Dedifferentiated amniotic fluid mesenchymal stem cell (primary cell): ENCODE results near the gene PPP4R2.
"Not testable (repeated sequence)": the region's sequence is repeated elsewhere in the genome, so short reads cannot be mapped to it uniquely, and the experiment has no call there.

Source experiments
- DNase-seq: peaks from one replicate; pipeline ENCODE4 v3.0.0-alpha.2; 2016; ENCODE audit errors: extremely low spot score

PPP4R2 gene

DNA sequence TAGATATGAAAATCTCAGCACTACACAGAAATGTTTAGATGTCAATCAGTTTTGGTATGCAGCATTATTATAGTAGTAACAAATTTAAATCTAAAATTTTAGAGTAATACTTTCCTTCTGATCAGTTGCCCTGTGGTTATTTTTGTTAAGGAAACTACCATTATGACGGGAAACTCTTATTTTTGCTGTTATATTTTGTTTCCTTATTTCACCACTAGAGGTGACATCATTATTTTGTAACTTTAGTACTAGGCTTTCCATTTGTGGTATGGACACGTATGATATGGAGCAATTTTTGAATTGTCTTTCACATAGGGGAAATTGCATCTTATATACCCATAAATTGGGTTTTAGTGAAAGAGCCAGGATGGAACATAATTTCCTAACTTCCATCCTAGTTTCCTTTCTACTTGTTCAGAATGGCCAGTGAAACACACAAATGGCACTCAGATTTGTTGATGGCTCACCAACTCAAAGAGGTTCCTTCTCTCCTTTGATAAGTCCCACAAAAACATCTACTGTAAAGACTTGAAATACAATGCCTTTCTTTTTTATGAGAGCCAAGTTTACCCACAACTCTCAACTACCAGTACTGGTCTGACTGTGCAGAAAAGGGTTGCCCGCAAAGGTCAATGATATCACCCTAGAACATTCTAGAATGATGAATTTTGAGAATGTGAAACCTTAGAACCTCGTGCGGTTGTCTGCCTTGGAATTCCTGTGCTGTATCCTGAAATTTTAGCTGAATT is 19.4 kb upstream of the PPP4R2 start:
- no peak for DNase-seq

DNA sequence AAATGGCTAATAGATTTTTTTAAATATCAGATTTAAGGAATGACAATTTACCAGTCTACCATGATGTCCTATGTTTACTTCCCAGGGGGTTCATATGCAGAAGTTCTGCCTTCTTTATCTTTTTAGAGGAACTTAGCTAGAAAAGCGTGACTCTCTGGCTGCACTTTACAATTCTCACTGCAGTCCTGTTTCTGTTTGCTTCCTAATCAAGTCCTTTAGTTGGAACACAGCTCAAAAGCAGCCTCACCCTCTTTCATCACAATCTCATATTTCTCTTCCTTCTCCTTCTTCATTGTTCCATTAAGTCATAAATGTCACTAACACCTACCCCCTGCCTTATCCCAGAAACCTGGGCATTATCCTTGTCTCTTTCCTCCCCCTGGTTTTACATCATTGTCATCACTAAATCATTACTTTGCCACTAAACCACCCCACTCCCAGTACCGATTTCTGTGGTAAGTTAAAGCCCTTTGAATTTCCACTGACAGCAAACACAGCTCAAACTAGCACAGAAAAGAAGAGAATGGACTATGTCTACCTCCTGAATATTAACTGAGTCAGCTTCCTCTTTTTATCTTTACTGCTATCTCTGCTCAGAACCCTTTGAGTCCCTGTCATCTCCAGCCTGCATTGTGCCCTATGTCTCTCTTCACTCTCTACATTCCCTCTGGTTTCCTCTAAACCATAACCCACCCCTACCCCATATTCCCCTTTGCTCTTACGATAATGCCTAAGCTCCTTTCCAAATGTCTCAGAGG is 13.8 kb upstream of the PPP4R2 start:
- DNase-seq = no peak

DNA sequence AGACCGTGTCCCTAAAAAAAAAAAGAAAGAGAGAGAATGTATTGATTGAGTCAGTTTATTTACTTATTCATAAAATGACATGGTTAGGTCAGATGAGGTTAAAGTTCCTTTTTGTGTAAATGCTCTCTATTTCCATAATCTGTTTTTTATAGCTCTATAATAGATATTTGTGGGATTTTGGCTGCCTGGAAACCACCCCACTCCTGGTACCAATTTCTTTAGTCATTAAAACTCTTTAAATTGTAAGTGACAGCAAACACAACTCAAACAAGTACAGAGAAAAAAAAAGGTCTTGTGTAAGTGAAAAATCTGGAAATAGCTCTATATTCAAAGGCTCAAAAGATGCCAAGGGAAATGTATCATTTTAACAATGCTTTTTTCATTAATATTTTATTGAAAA is 11.0 kb upstream of the PPP4R2 start:
- no peak for DNase-seq

- DNase-seq = no peak
Measured at GRCh38 chr3:72990701-72991395, 5.8 kb upstream of the PPP4R2 start.

DNA sequence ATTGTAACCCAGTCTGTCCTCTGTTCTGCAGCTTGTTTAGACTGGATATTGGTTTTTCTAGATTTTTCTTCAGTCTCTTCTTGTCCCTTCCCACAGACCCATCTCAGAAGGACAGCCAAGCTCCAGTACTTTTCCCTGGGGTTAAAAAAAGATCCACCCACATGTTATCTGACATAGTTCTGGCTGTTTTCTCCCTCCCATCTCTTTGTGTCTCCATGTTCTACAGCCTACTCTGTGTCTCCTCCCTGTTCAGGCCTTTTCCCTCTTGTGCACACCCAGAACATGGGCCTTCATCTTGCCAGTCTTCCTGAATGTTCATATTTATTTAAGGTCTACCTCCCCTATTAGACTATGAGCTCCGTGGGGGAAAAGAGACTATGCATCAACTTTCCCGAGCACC is 5.1 kb upstream of the PPP4R2 start:
- no peak for DNase-seq

DNA sequence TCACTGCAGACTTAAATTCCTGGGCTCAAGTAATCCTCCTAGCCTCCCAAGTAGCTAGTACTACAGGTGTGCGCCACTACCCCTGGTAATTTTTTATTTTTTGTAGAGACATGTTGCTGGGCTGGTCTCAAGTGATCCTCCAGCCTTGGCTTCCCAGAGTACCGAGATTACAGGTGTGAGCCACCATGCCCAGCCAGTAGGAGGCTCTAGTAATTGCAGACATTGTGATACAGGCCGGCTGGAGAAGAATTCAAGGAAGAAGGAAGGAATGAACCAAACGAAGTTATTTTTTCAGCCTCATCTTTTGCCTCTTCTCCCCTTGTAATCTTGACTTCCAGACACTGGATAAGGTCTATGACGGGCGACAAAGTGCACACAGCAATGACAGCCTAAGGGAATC is 3.2 kb upstream of the PPP4R2 start:
- DNase-seq = no peak

GRCh38 chr3:72995337-72995736 is 1.3 kb upstream of the PPP4R2 start:
- no peak for DNase-seq

DNA sequence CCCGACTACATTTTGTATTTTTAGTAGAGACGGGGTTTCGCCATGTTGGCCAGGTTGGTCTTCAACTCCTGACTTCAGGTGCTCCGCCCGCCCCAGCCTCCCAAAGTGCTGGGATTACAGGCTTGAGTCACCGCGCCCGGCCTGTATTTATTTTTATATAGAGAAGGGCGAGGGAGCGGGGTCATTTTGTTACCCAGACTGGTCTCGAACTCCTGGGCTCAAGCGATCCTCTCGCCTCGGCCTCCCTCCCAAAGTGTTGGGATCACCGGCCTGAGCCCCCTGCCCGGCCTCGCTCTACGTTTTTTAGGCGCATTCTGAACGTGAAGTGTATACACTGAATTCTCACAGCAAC is 514 bp upstream of the PPP4R2 start:
- no peak for DNase-seq

- DNase-seq = peak; percentile 56
Measured at GRCh38 chr3:72997421-72997961, 880 bp downstream of the PPP4R2 start.

- no peak for DNase-seq
Measured at GRCh38 chr3:72998466-72998865, 1.9 kb downstream of the PPP4R2 start.

GRCh38 chr3:72999951-73000350 is 3.3 kb downstream of the PPP4R2 start:
- DNase-seq = no peak

GRCh38 chr3:73003050-73003449 is 6.4 kb downstream of the PPP4R2 start:
- DNase-seq = not testable (repeated sequence)

DNA sequence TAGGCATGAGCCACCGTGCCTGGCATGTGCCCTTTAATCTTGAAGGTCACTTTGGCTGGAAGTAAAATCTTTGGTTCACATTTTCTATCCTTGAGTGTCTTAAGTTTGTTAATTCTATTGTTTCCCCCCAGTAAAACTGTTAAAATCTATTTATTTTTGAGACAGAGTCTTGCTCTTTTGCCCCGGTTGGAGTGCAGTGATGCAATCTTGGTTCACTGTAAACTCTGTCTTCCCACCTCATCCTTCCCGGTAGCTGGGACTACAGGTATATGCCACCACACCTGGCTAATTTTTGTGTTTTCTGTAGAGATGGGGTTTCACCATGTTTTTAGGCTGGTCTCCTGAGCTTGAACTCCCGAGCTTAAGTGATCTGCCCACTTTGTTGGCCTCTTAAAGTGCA is 7.7 kb downstream of the PPP4R2 start:
- no peak for DNase-seq

DNA sequence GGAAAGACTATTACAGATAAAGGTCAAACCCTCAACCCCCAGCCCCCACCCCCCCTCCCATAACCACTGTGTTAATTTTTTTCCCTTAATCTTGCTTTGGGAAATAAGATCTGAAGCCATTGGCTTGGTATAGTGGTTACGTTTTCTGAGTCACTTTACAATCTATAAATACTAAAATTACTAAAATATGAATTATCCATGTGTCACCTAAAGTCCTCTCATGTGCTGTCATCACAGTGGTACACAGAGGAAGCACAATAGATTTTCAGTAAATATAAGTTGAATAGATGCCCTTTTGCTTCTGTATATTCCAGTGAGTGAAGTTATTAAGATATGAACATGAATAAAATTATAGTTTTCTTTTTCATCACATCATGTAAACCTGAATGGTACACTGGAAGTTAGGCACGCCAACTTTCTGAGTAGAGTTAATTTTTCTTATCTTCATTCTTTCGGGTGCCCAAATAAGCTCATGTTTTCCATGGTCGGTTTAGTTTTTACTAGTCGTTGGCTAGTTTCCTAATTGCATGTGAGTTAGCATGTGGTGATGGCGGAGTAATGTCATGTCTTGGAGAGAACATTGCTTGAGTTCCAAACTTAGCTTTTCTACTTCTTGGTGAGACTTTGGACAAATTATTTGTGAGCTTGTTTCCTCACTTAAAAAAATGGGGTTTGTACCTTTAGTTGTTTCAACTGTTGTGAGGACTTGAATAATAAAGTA is 11.5 kb downstream of the PPP4R2 start:
- DNase-seq = no peak

DNA sequence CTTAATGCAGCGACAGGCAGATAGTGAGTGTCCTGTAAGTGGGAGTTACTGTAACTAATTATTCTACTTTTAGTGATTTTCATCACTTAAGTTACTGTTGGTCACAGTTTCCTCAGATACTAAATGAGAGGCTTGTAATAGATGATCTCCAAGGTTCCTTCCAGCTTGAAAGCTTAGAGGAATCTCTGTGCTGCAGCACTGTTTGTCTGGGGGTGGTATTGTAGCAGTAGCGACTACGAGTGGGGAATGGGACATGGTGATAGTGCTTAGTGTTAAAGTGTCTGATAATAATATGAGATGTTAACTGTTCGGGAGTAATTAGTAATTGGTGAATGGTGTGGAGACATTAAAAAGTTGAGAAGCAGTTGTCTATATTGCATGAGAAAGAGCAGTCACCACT is 12.4 kb downstream of the PPP4R2 start:
- DNase-seq = no peak

- no peak for DNase-seq
Measured at GRCh38 chr3:73009750-73010149, 13.1 kb downstream of the PPP4R2 start.

GRCh38 chr3:73010158-73010557 is 13.5 kb downstream of the PPP4R2 start:
- DNase-seq = no peak

DNA sequence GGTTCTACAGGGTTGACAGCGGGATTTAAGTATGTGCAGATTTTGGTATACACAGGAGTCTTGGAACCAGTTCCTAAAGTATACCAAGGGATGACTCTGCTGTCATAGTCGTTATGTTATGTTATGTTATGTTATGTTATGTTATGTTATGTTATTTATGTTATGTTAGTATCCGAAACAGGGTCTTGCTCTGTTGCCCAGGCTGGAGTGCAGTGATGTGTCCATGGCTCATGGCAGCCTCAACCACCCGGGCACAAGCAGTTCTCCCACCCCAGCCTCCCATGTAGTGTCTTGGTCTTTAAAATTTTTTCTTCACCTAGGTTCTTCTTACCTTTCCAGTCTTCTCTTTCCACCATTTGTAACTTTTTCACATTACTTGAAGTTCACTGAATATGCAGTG is 21.7 kb downstream of the PPP4R2 start:
- DNase-seq = no peak

DNA sequence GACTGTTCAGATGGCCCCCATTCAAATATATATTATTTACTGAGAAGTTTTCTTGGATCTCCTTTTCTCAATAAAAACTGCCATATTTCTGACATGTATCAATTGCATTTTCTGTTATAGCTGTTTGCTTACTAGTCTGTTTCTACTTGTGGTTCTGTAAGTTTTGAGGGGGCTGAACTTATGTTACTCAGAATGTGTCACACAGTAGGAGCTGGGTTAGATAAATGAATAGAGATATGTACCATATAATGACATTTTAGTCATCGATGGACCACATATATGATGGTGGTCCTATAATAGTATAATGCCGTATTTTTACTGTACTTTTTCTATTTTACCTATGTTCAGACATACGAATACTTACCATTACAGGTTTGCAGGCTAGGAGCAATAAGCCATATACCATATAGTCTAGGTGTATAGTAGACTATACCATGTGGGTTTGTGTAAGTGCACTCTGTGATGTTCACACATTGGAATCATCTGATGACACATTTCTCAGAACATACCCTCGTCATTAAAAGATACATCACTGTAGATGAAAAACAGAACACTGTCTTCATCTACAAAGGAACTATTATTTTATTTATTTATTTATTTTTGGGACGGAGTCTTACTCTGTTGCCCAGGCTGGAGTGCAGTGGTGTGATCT is 22.3 kb downstream of the PPP4R2 start:
- DNase-seq = no peak

DNA sequence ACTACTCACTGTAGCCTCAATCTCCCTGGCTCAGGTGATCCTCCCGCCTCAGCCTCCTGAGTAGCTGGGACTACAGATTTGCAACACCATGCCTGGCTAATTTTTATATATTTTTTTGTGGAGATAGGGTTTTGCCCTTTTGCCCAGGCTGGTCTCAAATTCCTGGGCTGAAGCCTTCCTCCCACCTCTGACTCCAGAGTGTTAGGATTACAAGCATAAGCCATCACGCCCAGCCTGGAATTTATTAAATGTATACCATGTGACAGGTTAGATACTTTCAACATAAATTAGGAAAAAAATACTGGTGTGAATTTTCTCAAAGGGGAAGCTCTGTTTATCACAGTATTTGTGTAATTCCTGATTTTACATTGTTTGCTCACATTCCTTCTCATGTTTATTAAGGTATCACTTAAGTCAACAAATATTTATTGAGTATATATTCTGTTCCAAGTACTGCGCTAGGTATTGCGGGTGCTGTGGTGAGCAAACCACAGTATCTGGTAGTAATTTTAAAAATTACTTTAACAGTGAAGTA is 24.8 kb downstream of the PPP4R2 start:
- no peak for DNase-seq

GRCh38 chr3:73024836-73025235 is 28.2 kb downstream of the PPP4R2 start:
- no peak for DNase-seq
